HFFc6 (cell line): ENCODE results near the gene SLC7A1. TPM values are rescaled to one million over a fixed set of nuclear protein-coding genes. Genes with fewer than 3 reads are reported as not detected.

Experiments
- DNase-seq: peaks from one replicate; pipeline ENCODE4 v3.0.0-alpha.2; 2018
- H3K27ac Mint-ChIP-seq: 2 replicates; pipeline ENCODE4 v1.8.0; 2020; ENCODE audit warnings: mild to moderate bottlenecking, mixed read lengths
- H3K27me3 Mint-ChIP-seq: 2 replicates; pipeline ENCODE4 v1.8.0; 2021; ENCODE audit warnings: mild to moderate bottlenecking, moderate library complexity, mixed read lengths; ENCODE audit not compliant: insufficient read depth
- H3K36me3 Mint-ChIP-seq: 2 replicates; pipeline ENCODE4 v1.8.0; 2021; ENCODE audit warnings: low read depth, mixed read lengths
- H3K4me1 Mint-ChIP-seq: 2 replicates; pipeline ENCODE4 v1.8.0; 2020; ENCODE audit warnings: low read depth, mixed read lengths
- H3K4me3 Mint-ChIP-seq: 2 replicates; pipeline ENCODE4 v1.8.0; 2020; ENCODE audit warnings: mild to moderate bottlenecking, moderate library complexity, mixed read lengths
- H3K9me3 Mint-ChIP-seq: 2 replicates; pipeline ENCODE4 v1.8.0; 2020; ENCODE audit warnings: mild to moderate bottlenecking, mixed read lengths
- CTCF ChIP-seq: fragments of 200-600 bp; sonication (generic); IDR thresholded peaks from 2 replicates; pipeline ENCODE4 v1.5.0; 2021; ENCODE audit warnings: antibody characterized with exemption, mild to moderate bottlenecking
- total RNA-seq, 6 experiments: library from RNA; stranded (reverse); fragmentation: NEBNext Ultra II Directional; extraction: Animal tissue kit (Norgen Biotek cat#: 25700); gene quantifications; 2 replicates in 1 of 6; 3 replicates in 5 of 6; pipeline ENCODE4 v1.2.3, GENCODE V29; 2021

Gene SLC7A1
- total RNA-seq, 6 experiments from 2014 or later: 134 to 174 (median 144) TPM

- no peak for TF ChIP-seq CTCF
- Mint-ChIP-seq H3K27me3 (no peaks in the 10 kb centered on the region; the same call in 1 of the 2 replicates), H3K36me3 (peaks cover 42% of the 10 kb centered on the region), H3K4me3 (peak overlapping the region; percentile 96), H3K4me1 (peaks cover 60% of the 10 kb centered on the region), H3K9me3 (no peaks in the 10 kb centered on the region), H3K27ac (peak overlapping the region; percentile 97)
- peak; percentile 85 for DNase-seq
These were observed 1.2 kb downstream of the SLC7A1 start for GRCh38 chr13:29594303-29594709.

GRCh38 chr13:29593605-29594297, 1.7 kb downstream of the SLC7A1 start:
- Mint-ChIP-seq H3K27me3 (no peaks in the 10 kb centered on the region; the same call in 1 of the 2 replicates), H3K27ac (peak overlapping the region; percentile 97), H3K9me3 (no peaks in the 10 kb centered on the region), H3K4me3 (peak overlapping the region; percentile 96), H3K36me3 (peaks cover 42% of the 10 kb centered on the region), H3K4me1 (peaks cover 66% of the 10 kb centered on the region)
- DNase-seq: no peak
- TF ChIP-seq CTCF: no peak

- TF ChIP-seq CTCF: no peak
- no peaks in the 10 kb centered on the region; the same call in none of the 2 replicates for H3K27me3 Mint-ChIP-seq
- no peaks in the 10 kb centered on the region for H3K9me3 Mint-ChIP-seq
- peaks cover 55% of the 10 kb centered on the region for H3K36me3 Mint-ChIP-seq
- peak; percentile 32 for DNase-seq
- H3K4me1 Mint-ChIP-seq: peaks cover 84% of the 10 kb centered on the region
- peak overlapping the region; percentile 96 for H3K4me3 Mint-ChIP-seq
- H3K27ac Mint-ChIP-seq: peak overlapping the region; percentile 97
These were observed 4.2 kb downstream of the SLC7A1 start for GRCh38 chr13:29591310-29591709.

- Mint-ChIP-seq H3K9me3 (no peaks in the 10 kb centered on the region), H3K4me3 (peak overlapping the region; percentile 96), H3K36me3 (peaks cover 63% of the 10 kb centered on the region), H3K4me1 (peaks cover 92% of the 10 kb centered on the region), H3K27ac (peak overlapping the region; percentile 97), H3K27me3 (no peaks in the 10 kb centered on the region; the same call in none of the 2 replicates)
- TF ChIP-seq CTCF: peak; percentile 55
- DNase-seq: no peak
These were observed 5.5 kb downstream of the SLC7A1 start for GRCh38 chr13:29589967-29590366.

GRCh38 chr13:29589234-29589633, 6.3 kb downstream of the SLC7A1 start:
- peaks cover 99% of the 10 kb centered on the region for H3K4me1 Mint-ChIP-seq
- no peaks in the 10 kb centered on the region; the same call in none of the 2 replicates for H3K27me3 Mint-ChIP-seq
- TF ChIP-seq CTCF: no peak
- H3K4me3 Mint-ChIP-seq: peak overlapping the region; percentile 73
- DNase-seq: peak; percentile 44
- peaks cover 59% of the 10 kb centered on the region for H3K36me3 Mint-ChIP-seq
- no peaks in the 10 kb centered on the region for H3K9me3 Mint-ChIP-seq
- H3K27ac Mint-ChIP-seq: peak overlapping the region; percentile 97
